DND-41 (cell line): ENCODE measurements around the gene LRRC15.

Experiments
- EZH2 ChIP-seq: IDR thresholded peaks from 3 replicates; pipeline ENCODE4 v1.6.1; 2012; ENCODE audit warnings: borderline replicate concordance, low read depth, mild to moderate bottlenecking, moderate library complexity, low read length, inconsistent platforms; ENCODE audit not compliant: severe bottlenecking
- TF ChIP-seq, protein P1 (sequence below): IDR thresholded peaks from 2 replicates; pipeline ENCODE4 v1.5.1; 2012; ENCODE audit warnings: borderline replicate concordance, low read length, moderate library complexity, mild to moderate bottlenecking; ENCODE audit not compliant: poor library complexity, severe bottlenecking; ENCODE audit errors: extremely low read depth

DNA sequence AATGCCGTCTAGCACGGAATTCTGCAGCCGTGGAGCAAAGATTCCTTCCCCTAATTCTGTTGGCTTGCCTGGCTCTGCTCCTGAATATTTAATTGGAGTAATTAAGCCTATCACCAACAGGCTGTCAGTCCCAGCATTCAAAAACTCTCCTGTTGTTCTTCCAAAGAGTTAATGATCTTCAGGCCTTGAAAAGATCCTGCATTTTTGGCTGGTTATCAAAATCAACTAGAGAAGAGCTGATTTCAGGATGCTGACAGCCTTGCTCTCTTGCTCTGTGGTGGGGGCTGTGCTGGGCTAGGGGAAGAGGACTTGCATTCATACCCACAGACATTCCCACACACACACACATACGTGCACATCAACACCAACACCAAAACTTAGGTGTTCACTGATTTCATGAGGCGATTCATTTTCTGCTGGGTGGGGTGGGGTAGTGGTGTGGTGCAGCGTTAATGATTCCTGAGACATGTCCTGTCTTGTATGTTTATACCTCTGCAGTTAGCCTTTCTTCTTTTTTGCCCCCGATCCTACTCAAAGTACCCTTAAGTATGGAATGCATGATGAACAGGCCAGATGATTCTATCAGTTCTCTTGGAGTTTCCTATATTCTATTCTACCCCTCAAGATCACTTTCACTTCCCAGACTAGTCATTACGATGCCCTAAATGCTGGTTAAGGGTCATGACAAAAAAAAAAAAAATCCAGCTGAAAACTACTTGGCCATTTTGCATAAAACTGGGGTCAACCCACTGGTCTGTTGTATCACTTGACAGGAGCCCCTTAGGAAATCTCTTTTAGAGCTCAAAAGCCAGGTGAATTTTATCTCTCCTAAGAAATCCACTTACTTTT is 60.7 kb downstream of the LRRC15 start:
- TF ChIP-seq, protein P1, sequence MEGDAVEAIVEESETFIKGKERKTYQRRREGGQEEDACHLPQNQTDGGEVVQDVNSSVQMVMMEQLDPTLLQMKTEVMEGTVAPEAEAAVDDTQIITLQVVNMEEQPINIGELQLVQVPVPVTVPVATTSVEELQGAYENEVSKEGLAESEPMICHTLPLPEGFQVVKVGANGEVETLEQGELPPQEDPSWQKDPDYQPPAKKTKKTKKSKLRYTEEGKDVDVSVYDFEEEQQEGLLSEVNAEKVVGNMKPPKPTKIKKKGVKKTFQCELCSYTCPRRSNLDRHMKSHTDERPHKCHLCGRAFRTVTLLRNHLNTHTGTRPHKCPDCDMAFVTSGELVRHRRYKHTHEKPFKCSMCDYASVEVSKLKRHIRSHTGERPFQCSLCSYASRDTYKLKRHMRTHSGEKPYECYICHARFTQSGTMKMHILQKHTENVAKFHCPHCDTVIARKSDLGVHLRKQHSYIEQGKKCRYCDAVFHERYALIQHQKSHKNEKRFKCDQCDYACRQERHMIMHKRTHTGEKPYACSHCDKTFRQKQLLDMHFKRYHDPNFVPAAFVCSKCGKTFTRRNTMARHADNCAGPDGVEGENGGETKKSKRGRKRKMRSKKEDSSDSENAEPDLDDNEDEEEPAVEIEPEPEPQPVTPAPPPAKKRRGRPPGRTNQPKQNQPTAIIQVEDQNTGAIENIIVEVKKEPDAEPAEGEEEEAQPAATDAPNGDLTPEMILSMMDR, result no peak
- TF ChIP-seq EZH2, result no peak
